ENCODE data around the gene CHRNE. TPM values are rescaled to one million over a fixed set of nuclear protein-coding genes. Genes with fewer than 3 reads are reported as not detected.
A peak's percentile ranks its signal among the peaks of the same experiment; 100 is the strongest.

The CHRNE gene
- total and polyA plus RNA-seq, 12 donors, result 0.19 to 1.6 (median 0.53) TPM

- TF ChIP-seq, protein P1, sequence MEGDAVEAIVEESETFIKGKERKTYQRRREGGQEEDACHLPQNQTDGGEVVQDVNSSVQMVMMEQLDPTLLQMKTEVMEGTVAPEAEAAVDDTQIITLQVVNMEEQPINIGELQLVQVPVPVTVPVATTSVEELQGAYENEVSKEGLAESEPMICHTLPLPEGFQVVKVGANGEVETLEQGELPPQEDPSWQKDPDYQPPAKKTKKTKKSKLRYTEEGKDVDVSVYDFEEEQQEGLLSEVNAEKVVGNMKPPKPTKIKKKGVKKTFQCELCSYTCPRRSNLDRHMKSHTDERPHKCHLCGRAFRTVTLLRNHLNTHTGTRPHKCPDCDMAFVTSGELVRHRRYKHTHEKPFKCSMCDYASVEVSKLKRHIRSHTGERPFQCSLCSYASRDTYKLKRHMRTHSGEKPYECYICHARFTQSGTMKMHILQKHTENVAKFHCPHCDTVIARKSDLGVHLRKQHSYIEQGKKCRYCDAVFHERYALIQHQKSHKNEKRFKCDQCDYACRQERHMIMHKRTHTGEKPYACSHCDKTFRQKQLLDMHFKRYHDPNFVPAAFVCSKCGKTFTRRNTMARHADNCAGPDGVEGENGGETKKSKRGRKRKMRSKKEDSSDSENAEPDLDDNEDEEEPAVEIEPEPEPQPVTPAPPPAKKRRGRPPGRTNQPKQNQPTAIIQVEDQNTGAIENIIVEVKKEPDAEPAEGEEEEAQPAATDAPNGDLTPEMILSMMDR (IDR thresholded peaks at IDR 0.05), result no peak
- intact Hi-C loops (cut with DNase I), result no loop called here
- peaks cover 8 to 63% (median 43%) of the 10 kb centered on the region in 9 donors for H3K4me1 ChIP-seq
Measured at GRCh38 chr17:4856271-4856936, 46.5 kb downstream of the CHRNE start.

GRCh38 chr17:4854111-4854681 lies 48.7 kb downstream of the CHRNE start:
- intact Hi-C loops (cut with DNase I), result no loop called here
- 95 to 97% methylated on average over 5 of the region's 5 CpGs for WGBS, 2 donors

More at GRCh38 chr17:4856271-4856936, 46.5 kb downstream of the CHRNE start:
- ATAC-seq, result peak in 1 of 8 donors; percentile 21
- Histone ChIP-seq H3K27ac (peak overlapping the region in 7 of 10 donors; percentile 28 to 88 (median 65)), H3K36me3 (peaks cover 0 to 17% (median 0%) of the 10 kb centered on the region in 9 donors), H3K4me3 (no peak overlapping the region), H3K27me3 (no peaks in the 10 kb centered on the region), H3K9me3 (no peaks in the 10 kb centered on the region)
- no peak for DNase-seq
- WGBS, 2 donors, result 73 to 82% methylated on average over 17 of the region's 17 CpGs

GRCh38 chr17:4853208-4853671 lies 49.7 kb downstream of the CHRNE start:
- intact Hi-C loops (cut with DNase I), result no loop called here
- H3K4me1 ChIP-seq, result peaks cover under 1 to 62% (median 34%) of the 10 kb centered on the region in 9 donors
- TF ChIP-seq, protein P1 (IDR thresholded peaks at IDR 0.05), result no peak
- H3K27ac ChIP-seq, result no peak overlapping the region
- WGBS, 2 donors, result 79 to 93% methylated on average over 2 of the region's 2 CpGs
- ATAC-seq (no peak), DNase-seq (no peak)
- no peaks in the 10 kb centered on the region for H3K27me3 ChIP-seq
- peaks cover 0 to 11% (median 0%) of the 10 kb centered on the region in 9 donors for H3K36me3 ChIP-seq
- no peak overlapping the region for H3K4me3 ChIP-seq
- no peaks in the 10 kb centered on the region for H3K9me3 ChIP-seq

More at GRCh38 chr17:4854111-4854681, 48.7 kb downstream of the CHRNE start:
- DNase-seq (no peak), ATAC-seq (no peak)
- no peaks in the 10 kb centered on the region for H3K9me3 ChIP-seq
- H3K27ac ChIP-seq, result peak overlapping the region in 2 of 10 donors; percentile 0 to 10
- no peak overlapping the region for H3K4me3 ChIP-seq
- H3K27me3 ChIP-seq, result no peaks in the 10 kb centered on the region
- H3K4me1 ChIP-seq, result peaks cover 8 to 63% (median 40%) of the 10 kb centered on the region in 9 donors
- TF ChIP-seq, protein P1 (IDR thresholded peaks at IDR 0.05), result no peak
- H3K36me3 ChIP-seq, result peaks cover 0 to 11% (median 0%) of the 10 kb centered on the region in 9 donors

GRCh38 chr17:4852567-4853207 lies 50.2 kb downstream of the CHRNE start:
- H3K9me3 ChIP-seq, result no peaks in the 10 kb centered on the region
- intact Hi-C loops (cut with DNase I), result loop anchor here in 1 of 10 donors (1.0 kb wide), 1 partner anchor 12 kb away; no protein-coding TSS in a partner anchor
- H3K4me1 ChIP-seq, result peaks cover 0 to 62% (median 34%) of the 10 kb centered on the region in 9 donors
- no peak for DNase-seq
- TF ChIP-seq, protein P1 (IDR thresholded peaks at IDR 0.05), result no peak
- no peak for ATAC-seq
- no peak overlapping the region for H3K27ac ChIP-seq
- no peaks in the 10 kb centered on the region for H3K27me3 ChIP-seq
- peaks cover 0 to 11% (median 0%) of the 10 kb centered on the region in 9 donors for H3K36me3 ChIP-seq
- H3K4me3 ChIP-seq, result no peak overlapping the region

Data from heart right ventricle (tissue), 16 donors.